K562 (cell line): Measurements from ENCODE around the gene SERINC5. TPM values are rescaled to one million over a fixed set of nuclear protein-coding genes. Genes with fewer than 3 reads are reported as not detected.

Source experiments
- ARNT ChIP-seq, 2 experiments: fragments of 450-650 bp; IDR thresholded peaks; 2 replicates each; pipeline ENCODE4 v1.6.1; 2016; ENCODE audit warnings: mild to moderate bottlenecking in 1 of 2
- CBFA2T3 ChIP-seq: fragments of 450-650 bp; IDR thresholded peaks from 2 replicates; pipeline ENCODE4 v1.6.1; 2017
- CBX2 ChIP-seq: fragments of 200-600 bp; sonication (generic); IDR thresholded peaks from one replicate; pipeline ENCODE4 v1.6.1; 2012; ENCODE audit warnings: mild to moderate bottlenecking, low read length, inconsistent platforms; ENCODE audit not compliant: insufficient read depth, poor library complexity, severe bottlenecking
- EHMT2 ChIP-seq: fragments of 450-650 bp; IDR thresholded peaks from 2 replicates; pipeline ENCODE4 v1.6.1; 2018; ENCODE audit warnings: antibody characterized with exemption
- ETV1 ChIP-seq: fragments of 450-650 bp; conservative IDR thresholded peaks from 2 replicates; pipeline ENCODE4 v1.6.1; 2016; ENCODE audit warnings: missing genetic modification characterization, control low read depth, low read depth, missing compliant biosample characterization
- ETV6 ChIP-seq, 3 experiments: fragments of 150-350 bp in 1 of 3; sonication (generic) in 1 of 3; formaldehyde crosslinking in 1 of 3; IDR thresholded peaks; 2 replicates each; pipeline versions ENCODE4 v1.6.1 to v1.8.0; 2014 to 2022; ENCODE audit warnings: borderline replicate concordance in 2 of 3, low read depth in 2 of 3, antibody characterized with exemption in 1 of 3, low read length in 1 of 3, mild to moderate bottlenecking in 1 of 3, missing genetic modification reagents in 1 of 3
- HINFP ChIP-seq: fragments of 450-650 bp; conservative IDR thresholded peaks from 2 replicates; pipeline ENCODE4 v1.6.1; 2016; ENCODE audit warnings: missing genetic modification characterization, low read depth, mild to moderate bottlenecking, control low read depth, missing compliant biosample characterization
- HMGN3 ChIP-seq: IDR thresholded peaks from 2 replicates; pipeline ENCODE4 v1.6.1; 2011; ENCODE audit warnings: borderline replicate concordance, low read depth, mild to moderate bottlenecking, mixed read lengths, low read length; ENCODE audit not compliant: insufficient read length; ENCODE audit errors: extremely low read depth
- RCOR1 ChIP-seq, 2 experiments: IDR thresholded peaks; 2 replicates each; pipeline ENCODE4 v1.6.1; 2012; ENCODE audit warnings: low read depth in 2 of 2, low read length in 2 of 2, borderline replicate concordance in 1 of 2, improper control_type of control experiment in 1 of 2
- SMARCE1 ChIP-seq: fragments of 450-650 bp; IDR thresholded peaks from 2 replicates; pipeline ENCODE4 v1.7.1; 2016; ENCODE audit warnings: mild to moderate bottlenecking
- TAF1 ChIP-seq: IDR thresholded peaks from 2 replicates; pipeline ENCODE4 v1.6.1; 2011; ENCODE audit warnings: mild to moderate bottlenecking, low read length, moderate library complexity; ENCODE audit not compliant: insufficient read depth, control insufficient read depth, severe bottlenecking; ENCODE audit errors: extremely low read depth
- ZNF263 ChIP-seq: sonication (generic); formaldehyde crosslinking; IDR thresholded peaks from 2 replicates; pipeline ENCODE4 v1.8.0; 2022; ENCODE audit warnings: mild to moderate bottlenecking, missing genetic modification reagents, borderline replicate concordance
- ZNF589 ChIP-seq: fragments of 200-800 bp; sonication (Bioruptor generic); IDR thresholded peaks from 2 replicates; pipeline ENCODE4 v1.6.1; 2016; ENCODE audit warnings: low read depth, missing genetic modification characterization, missing compliant biosample characterization
- ZNF766 ChIP-seq: fragments of 200-800 bp; sonication (Bioruptor generic); conservative IDR thresholded peaks from 2 replicates; pipeline ENCODE4 v1.6.1; 2016; ENCODE audit warnings: missing genetic modification characterization, missing compliant biosample characterization
- ZNF780A ChIP-seq: fragments of 250-450 bp; sonication (Bioruptor Pico); IDR thresholded peaks from 2 replicates; pipeline ENCODE4 v1.5.0; 2021; ENCODE audit warnings: mild to moderate bottlenecking
- polyA plus RNA-seq, 8 experiments: library from polyadenylated mRNA; depleted of rRNA in 4 of 8; stranded (reverse) in 5 of 8; unstranded in 3 of 8; fragments of >200 nt; fragmentation: Nextera tagmentation in 2 of 8; fragmentation: Illumina TruSeq in 1 of 8; extraction: Ambion mirVana in 2 of 8; extraction: Trizol in 1 of 8; gene quantifications; 2 replicates each; pipeline versions ENCODE4 v1.2.1 to v1.2.3, GENCODE V29; 2011 to 2014; ENCODE audit warnings: inconsistent platforms in 1 of 8, missing spikeins in 1 of 8
- total RNA-seq, 7 experiments: library from RNA; depleted of rRNA in 6 of 7; stranded (reverse); fragments of >200 nt in 6 of 7; fragmentation: Illumina TruSeq in 2 of 7; extraction: Trizol in 2 of 7; gene quantifications; 2 replicates each; pipeline versions ENCODE4 v1.2.1 to v1.2.3, GENCODE V29; 2011 to 2021; ENCODE audit warnings: low replicate concordance in 1 of 7
- TF ChIP-seq, protein P1 (sequence below): fragments of 450-650 bp; IDR thresholded peaks from one replicate; pipeline ENCODE4 v1.6.1; 2018; ENCODE audit warnings: mild to moderate bottlenecking, moderate library complexity; ENCODE audit not compliant: partially characterized antibody
- TF ChIP-seq, protein P2 (sequence below): fragments of 450-650 bp; IDR thresholded peaks from 2 replicates; pipeline ENCODE4 v1.6.1; 2016
- TF ChIP-seq, protein P3 (sequence below), 2 experiments: fragments of 450-650 bp in 1 of 2; IDR thresholded peaks; 2 replicates each; pipeline ENCODE4 v1.6.1; 2011 to 2017; ENCODE audit warnings: low read depth in 2 of 2, antibody characterized with exemption in 1 of 2, borderline replicate concordance in 1 of 2, low read length in 1 of 2, mild to moderate bottlenecking in 1 of 2, mixed read lengths in 1 of 2; ENCODE audit not compliant: control insufficient read depth in 1 of 2

Gene SERINC5
- total and polyA plus RNA-seq, 9 of the 15 experiments (the other 6 are each of a cell fraction or from before 2014, with no cell fraction given) = 1.4 to 7.9 (median 3.7) TPM

DNA sequence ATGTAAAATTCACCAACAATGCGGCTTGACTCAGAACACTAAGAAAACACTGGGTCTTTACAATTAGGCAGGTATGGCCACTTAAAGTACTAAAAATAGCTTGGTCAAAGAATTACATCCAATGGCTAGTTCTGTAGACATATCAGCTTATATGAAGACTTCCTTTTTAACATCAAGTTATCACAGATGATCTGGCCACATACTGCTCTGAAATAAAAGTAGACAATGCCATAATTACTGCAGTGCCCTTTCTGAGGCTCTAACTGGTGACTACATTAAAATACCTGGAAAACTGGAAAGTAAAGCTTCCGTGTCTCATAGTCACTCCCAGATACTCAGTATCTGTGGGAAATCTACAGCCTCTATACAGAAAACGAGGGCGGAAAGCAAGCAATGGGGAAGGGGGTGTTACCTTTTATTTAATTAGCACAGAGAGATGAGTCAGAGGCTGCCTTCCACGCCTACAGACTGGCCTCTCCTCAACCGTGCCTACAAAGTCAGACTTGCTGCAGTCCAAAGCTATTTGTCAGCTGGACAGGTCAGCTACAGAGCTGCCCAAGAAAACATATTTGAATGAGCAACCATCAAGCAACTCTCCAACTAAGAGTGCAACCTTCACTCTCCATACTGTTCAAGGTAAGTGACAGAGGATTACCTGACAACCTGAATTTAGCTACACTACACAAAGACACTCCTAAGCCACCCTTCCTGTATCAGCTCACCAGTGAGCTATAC is 8.7 kb downstream of the SERINC5 start (continued):
- TF ChIP-seq HINFP (tag) (no peak), HMGN3 (no peak), ARNT (IDR thresholded peaks at IDR 0.05) (0 out of 4 replicates have a peak, but pooled peaks of 1 of the 2 experiments have one; percentile 11), RCOR1 (IDR thresholded peaks at IDR 0.05; ENCODE audit: borderline replicate concordance in 1 of 2, low read depth in 2 of 2, low read length in 2 of 2) (peak in 1 of 2 experiments; percentile 50; a peak in 1 of 4 replicates), CBX2 (no peak), ETV1 (no peak), EHMT2 (peak; percentile 22; the same call in 1 of the 2 replicates), ZNF766 (CRISPR knock-in tag) (0 out of 2 replicates have a peak, but pooled peaks have one; percentile 18), CBFA2T3 (0 out of 2 replicates have a peak, but pooled peaks have one; percentile 14), TAF1 (peak; percentile 20), ZNF780A (no peak), SMARCE1 (peak; percentile 71), ZNF263 (CRISPR knock-in tag) (no peak), ZNF589 (CRISPR knock-in tag) (0 out of 2 replicates have a peak, but pooled peaks have one; percentile 47), ETV6 (IDR thresholded peaks at IDR 0.05; ENCODE audit: borderline replicate concordance in 1 of 2, low read depth in 2 of 2, low read length in 1 of 2) (peak in 1 of 2 experiments; percentile 46; a peak in 1 of 4 replicates), ETV6 (CRISPR knock-in tag; IDR thresholded peaks at IDR 0.05; ENCODE audit: borderline replicate concordance) (no peak)
- TF ChIP-seq, protein P1, sequence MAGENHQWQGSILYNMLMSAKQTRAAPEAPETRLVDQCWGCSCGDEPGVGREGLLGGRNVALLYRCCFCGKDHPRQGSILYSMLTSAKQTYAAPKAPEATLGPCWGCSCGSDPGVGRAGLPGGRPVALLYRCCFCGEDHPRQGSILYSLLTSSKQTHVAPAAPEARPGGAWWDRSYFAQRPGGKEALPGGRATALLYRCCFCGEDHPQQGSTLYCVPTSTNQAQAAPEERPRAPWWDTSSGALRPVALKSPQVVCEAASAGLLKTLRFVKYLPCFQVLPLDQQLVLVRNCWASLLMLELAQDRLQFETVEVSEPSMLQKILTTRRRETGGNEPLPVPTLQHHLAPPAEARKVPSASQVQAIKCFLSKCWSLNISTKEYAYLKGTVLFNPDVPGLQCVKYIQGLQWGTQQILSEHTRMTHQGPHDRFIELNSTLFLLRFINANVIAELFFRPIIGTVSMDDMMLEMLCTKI = no peak
- TF ChIP-seq, protein P2, sequence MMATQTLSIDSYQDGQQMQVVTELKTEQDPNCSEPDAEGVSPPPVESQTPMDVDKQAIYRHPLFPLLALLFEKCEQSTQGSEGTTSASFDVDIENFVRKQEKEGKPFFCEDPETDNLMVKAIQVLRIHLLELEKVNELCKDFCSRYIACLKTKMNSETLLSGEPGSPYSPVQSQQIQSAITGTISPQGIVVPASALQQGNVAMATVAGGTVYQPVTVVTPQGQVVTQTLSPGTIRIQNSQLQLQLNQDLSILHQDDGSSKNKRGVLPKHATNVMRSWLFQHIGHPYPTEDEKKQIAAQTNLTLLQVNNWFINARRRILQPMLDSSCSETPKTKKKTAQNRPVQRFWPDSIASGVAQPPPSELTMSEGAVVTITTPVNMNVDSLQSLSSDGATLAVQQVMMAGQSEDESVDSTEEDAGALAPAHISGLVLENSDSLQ = peak; percentile 79
- TF ChIP-seq, protein P3, sequence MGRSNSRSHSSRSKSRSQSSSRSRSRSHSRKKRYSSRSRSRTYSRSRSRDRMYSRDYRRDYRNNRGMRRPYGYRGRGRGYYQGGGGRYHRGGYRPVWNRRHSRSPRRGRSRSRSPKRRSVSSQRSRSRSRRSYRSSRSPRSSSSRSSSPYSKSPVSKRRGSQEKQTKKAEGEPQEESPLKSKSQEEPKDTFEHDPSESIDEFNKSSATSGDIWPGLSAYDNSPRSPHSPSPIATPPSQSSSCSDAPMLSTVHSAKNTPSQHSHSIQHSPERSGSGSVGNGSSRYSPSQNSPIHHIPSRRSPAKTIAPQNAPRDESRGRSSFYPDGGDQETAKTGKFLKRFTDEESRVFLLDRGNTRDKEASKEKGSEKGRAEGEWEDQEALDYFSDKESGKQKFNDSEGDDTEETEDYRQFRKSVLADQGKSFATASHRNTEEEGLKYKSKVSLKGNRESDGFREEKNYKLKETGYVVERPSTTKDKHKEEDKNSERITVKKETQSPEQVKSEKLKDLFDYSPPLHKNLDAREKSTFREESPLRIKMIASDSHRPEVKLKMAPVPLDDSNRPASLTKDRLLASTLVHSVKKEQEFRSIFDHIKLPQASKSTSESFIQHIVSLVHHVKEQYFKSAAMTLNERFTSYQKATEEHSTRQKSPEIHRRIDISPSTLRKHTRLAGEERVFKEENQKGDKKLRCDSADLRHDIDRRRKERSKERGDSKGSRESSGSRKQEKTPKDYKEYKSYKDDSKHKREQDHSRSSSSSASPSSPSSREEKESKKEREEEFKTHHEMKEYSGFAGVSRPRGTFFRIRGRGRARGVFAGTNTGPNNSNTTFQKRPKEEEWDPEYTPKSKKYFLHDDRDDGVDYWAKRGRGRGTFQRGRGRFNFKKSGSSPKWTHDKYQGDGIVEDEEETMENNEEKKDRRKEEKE (IDR thresholded peaks at IDR 0.05; ENCODE audit: borderline replicate concordance in 1 of 2, control insufficient read depth in 1 of 2, low read depth in 2 of 2, low read length in 1 of 2) = peak in 1 of 2 experiments; percentile 44; a peak in 1 of 4 replicates
